NCI-H1092 (cell line): ENCODE data around the gene BMPER.

Experiments used
- DNase-seq: peaks from one replicate; lab custom pipeline; 2025; lab: John Stamatoyannopoulos, UW

BMPER gene

GRCh38 chr7:33923440-33924229 lies 18.3 kb downstream of the BMPER start:
- DNase-seq, result no peak

GRCh38 chr7:33926535-33926934 lies 21.2 kb downstream of the BMPER start:
- no peak for DNase-seq

- DNase-seq, result no peak
These were observed 23.6 kb downstream of the BMPER start for GRCh38 chr7:33928986-33929385.

DNA sequence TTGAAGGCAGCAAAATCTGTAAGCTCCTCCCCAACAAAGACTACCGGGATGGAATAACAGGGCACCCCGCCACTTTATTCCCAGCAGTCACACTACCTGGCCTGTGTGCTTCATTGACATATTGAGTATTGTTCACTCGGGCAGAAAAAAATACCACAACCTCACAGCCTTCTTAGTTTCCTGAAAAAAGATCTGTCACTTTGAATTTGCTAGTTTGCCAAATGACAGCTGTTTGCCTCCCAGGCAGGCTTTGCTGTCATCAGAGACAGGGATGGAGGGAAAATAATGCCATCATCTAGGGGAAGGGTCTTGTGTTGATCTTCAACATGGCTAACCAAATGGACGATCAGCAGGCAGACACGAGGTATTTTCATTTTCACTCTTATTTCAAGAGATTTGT lies 26.9 kb downstream of the BMPER start:
- DNase-seq, result no peak

- peak; percentile 71 for DNase-seq
These were observed 27.6 kb downstream of the BMPER start for GRCh38 chr7:33932832-33933468.

DNA sequence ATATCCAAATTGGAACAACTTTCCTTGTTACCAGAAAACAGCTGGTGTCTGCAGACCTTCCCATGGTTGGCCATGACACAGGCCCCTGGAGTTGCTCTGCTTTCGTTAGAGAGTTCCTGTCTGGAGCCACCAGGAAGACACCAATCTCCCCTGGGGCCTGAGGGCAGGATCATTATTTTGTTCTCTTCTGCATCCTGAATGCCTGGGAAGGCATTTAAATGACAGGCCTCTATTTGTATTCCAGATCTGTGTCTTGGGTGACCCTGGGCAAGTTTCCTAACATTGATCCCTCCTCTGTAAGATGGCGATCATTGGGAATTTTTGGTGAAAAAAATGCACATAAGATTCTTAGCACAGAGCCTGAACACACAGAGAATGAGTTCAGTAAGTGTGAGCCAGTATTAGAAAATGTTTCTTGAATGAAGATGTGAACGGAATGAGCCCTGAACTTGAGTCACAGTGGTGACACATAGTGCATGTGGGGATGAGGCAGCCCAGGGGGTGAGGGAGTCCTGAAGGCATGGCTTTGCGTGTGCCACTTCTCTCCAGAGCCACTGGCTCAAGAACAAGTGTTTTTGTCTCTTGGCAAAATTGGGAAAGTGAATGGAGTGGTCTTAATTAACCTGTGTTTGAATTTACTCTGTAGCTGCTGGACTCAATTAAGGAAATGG lies 28.4 kb downstream of the BMPER start:
- no peak for DNase-seq

- no peak for DNase-seq
These were observed 29.1 kb downstream of the BMPER start for GRCh38 chr7:33934391-33934790.

DNA sequence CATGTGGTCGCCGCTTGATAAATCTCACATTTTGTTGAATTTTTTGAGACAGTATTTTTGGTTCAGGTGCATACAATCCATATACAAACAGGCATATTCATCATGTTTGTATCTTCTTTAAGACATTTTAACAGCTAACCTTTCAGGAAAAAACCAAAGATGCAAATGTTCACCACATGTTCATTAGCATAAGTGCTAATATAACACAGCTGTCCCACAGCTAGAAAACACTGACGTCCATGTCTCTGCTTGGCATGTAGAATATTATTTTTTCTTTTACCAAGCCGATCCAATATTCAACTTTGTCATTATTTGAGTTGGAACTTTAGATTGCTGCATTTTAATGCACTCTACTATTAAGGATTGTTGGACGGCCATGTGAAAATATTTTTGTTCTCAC lies 31.2 kb downstream of the BMPER start:
- DNase-seq, result no peak

- DNase-seq, result no peak
These were observed 32.5 kb downstream of the BMPER start for GRCh38 chr7:33937871-33938270.

DNA sequence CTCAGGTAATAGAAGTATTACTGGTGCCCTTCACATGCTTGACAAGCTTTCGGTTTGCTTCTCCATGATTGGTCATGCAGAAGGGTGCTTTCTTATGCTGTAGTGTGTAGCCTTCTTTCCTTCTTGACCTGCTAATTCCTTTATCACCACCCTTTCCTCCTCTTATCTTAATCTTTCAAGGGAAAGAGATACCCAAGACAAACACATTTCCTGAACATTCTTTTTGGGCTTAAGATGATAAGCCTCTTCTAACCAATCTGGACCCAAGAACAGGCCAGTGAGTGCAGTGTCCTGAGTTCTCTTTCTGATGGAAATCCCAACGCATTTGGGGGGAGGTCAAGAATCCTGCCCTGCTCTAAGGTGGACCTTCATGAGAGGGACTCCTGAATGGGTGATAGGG lies 33.8 kb downstream of the BMPER start:
- DNase-seq, result no peak

DNA sequence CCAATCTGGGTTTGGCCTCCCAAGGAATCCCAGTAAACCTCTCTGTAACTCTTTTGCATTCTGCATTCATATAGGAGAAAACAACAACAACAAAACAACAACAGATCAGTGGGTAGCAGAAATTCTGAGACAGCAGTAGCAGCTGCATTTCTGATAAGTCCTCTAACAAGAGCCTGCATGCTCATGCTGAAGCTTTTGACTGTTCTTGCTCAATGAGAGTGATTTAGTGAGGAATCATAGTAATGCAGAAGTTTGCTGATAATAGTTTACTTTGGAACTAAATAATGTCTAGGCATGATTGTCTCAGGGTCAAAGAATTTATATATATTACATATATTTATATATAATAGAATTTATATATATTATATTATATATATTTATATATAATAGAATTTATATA lies 35.2 kb downstream of the BMPER start:
- DNase-seq, result no peak

GRCh38 chr7:33941418-33941817 lies 36.1 kb downstream of the BMPER start:
- DNase-seq, result no peak

DNA sequence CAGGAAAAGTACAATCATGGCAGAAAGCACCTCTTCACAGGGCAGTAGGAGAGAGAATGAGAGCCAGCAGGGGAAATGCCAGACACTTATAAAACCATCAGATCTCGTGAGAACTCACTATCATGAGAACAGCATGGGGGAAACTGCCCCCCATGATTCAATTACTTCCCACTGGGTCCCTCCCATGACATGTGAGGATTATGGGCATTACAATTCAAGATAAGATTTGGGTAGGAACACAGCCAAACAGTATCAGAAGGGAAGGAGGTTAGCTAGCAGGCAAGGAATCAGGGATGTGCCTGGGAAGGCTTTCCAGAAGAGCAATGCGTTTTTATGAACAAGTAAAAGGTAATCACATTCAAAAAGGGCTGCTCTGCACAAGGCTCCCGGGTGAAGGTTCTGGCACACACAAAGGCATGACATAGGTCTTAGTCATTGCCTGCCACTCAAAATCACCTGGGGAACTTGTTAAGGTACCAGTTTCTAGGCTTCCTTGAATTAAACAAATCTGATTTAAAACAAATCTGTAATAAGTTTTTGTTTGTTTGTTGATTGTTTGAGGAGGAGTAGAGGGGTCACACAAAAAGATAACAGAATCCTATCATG lies 40.9 kb downstream of the BMPER start:
- no peak for DNase-seq

GRCh38 chr7:33950047-33950714 lies 44.8 kb downstream of the BMPER start:
- DNase-seq, result no peak

- DNase-seq, result no peak
These were observed 47.5 kb downstream of the BMPER start for GRCh38 chr7:33952824-33953223.

DNA sequence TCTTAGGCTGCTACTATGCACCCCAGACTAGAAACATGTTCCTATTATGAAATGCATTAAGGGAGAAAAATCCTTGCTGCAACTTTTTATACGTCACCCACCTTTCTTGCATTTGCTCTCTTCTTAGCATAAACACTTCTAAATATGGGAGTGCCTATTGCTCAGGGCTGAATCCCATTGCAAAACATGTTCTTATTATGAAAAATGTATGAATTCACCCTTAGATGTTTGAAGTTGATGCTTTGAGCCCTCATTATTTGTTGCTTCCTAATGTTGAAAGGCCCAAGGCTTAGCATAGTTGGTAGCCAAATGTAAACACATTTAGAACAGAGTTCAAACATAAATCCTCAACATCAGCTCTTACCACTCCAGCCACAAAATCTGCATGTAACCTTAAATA lies 52.8 kb downstream of the BMPER start:
- no peak for DNase-seq

DNA sequence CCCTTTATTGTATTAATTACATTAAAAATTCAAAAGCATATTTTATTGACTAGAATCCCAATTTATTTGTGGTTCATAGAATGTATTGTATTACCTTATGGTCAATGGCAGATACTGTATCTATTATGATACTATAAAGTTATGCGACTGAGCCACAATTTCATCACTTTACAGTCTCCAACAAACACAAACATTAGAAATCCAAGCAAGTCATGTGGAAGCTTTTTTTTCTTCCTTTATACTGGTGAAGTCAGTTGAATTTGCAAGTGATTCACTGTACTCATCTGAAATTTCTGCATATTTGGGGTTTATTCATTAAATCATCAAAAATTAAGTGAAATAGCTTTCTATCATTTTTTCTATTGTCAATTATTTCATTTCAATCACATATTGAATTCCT lies 54.3 kb downstream of the BMPER start:
- no peak for DNase-seq

GRCh38 chr7:33961948-33962347 lies 56.6 kb downstream of the BMPER start:
- no peak for DNase-seq

GRCh38 chr7:33964417-33965182 lies 59.3 kb downstream of the BMPER start:
- DNase-seq, result no peak

GRCh38 chr7:33965183-33965744 lies 59.9 kb downstream of the BMPER start:
- no peak for DNase-seq

DNA sequence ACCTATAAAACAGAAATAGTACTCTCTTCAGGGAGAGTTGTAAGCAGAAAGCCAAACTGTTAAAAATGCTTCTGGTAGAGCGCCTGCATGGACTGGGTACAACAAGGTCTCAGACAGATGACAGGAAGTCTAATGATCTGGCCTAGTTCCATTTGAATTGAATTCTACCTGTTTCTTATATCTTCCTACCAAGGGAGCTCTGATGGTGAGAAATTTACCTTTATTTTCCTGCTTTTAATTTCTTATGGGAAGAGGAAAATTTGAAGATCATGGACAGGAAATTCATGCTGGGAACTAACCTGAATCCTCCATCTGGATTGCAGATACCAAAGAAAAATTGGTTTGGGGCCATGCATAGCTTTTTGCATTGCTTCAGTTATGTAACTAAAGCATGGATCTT lies 63.3 kb downstream of the BMPER start:
- no peak for DNase-seq
